GM12865 (cell line): ENCODE data around the gene ZNF324.

Experiments
- DNase-seq: peaks from one replicate; pipeline ENCODE4 v3.0.0; 2010; ENCODE audit warnings: low read depth
- H3K4me3 ChIP-seq: 2 replicates; pipeline ENCODE4 v1.5.1; 2011; ENCODE audit warnings: mild to moderate bottlenecking, low read depth, low read length, control low read depth
- CTCF ChIP-seq: IDR thresholded peaks from 2 replicates; pipeline ENCODE4 v1.5.1; 2011; ENCODE audit warnings: low read length, control low read depth, low read depth, inconsistent platforms; ENCODE audit not compliant: insufficient read depth; ENCODE audit errors: missing control alignments

Gene ZNF324

GRCh38 chr19:58474291-58474996, 7.6 kb downstream of the ZNF324 start:
- DNase-seq = no peak
- no peak for TF ChIP-seq CTCF
- no peak overlapping the region; the same call in 1 of the 2 replicates for H3K4me3 ChIP-seq

- TF ChIP-seq CTCF = no peak
- no peak for DNase-seq
- peak overlapping the region; percentile 89 for H3K4me3 ChIP-seq
Observed at GRCh38 chr19:58474997-58475713, 8.3 kb downstream of the ZNF324 start.

- TF ChIP-seq CTCF = no peak
- DNase-seq = peak; percentile 99
- peak within 1 kb of the TSS; percentile 89 for H3K4me3 ChIP-seq
Observed at GRCh38 chr19:58475714-58476497, 9.0 kb downstream of the ZNF324 start, which contains the start of gene ZNF446. ZNF446 (plus strand) TSS chr19:58476352; CDS start chr19:58477219, 867 bp downstream.

GRCh38 chr19:58476498-58477015, 9.7 kb downstream of the ZNF324 start:
- no peak for DNase-seq
- H3K4me3 ChIP-seq = peak overlapping the region; percentile 89
- TF ChIP-seq CTCF = no peak

- DNase-seq = no peak
- no peak for TF ChIP-seq CTCF
- H3K4me3 ChIP-seq = peak overlapping the region; percentile 89; the same call in 1 of the 2 replicates
Observed at GRCh38 chr19:58477130-58477529, 10.2 kb downstream of the ZNF324 start.

GRCh38 chr19:58477871-58478270, 11.0 kb downstream of the ZNF324 start:
- no peak for DNase-seq
- TF ChIP-seq CTCF = no peak
- no peak overlapping the region for H3K4me3 ChIP-seq
